Smooth muscle cell (in vitro differentiated cells): ENCODE measurements around the gene ERFL. TPM values are rescaled to one million over a fixed set of nuclear protein-coding genes. Genes with fewer than 3 reads are reported as not detected.
A peak's percentile ranks its signal among the peaks of the same experiment; 100 is the strongest.
"Not testable (repeated sequence)": the region's sequence is repeated elsewhere in the genome, so short reads cannot be mapped to it uniquely, and the experiment has no call there.

Source experiments
- DNase-seq: peaks from one replicate; lab custom pipeline; 2025; ENCODE audit not compliant: unreplicated experiment; lab: John Stamatoyannopoulos, UW
- H2AFZ ChIP-seq: fragments of 200-600 bp; sonication (generic); 2 replicates; pipeline ENCODE4 v1.6.0; 2016; ENCODE audit warnings: antibody characterized with exemption, low read depth, mild to moderate bottlenecking
- H3F3A ChIP-seq: fragments of 200-600 bp; sonication (generic); 2 replicates; pipeline ENCODE4 v1.6.0; 2017; ENCODE audit warnings: antibody characterized with exemption, low read depth
- H3K27ac ChIP-seq: fragments of 200-600 bp; sonication (generic); 2 replicates; pipeline ENCODE4 v1.5.1; 2016; ENCODE audit warnings: low read depth, mild to moderate bottlenecking
- H3K27me3 ChIP-seq: fragments of 200-600 bp; sonication (generic); 2 replicates; pipeline ENCODE4 v1.6.1; 2016; ENCODE audit warnings: low read depth, mild to moderate bottlenecking
- H3K36me3 ChIP-seq: fragments of 200-600 bp; sonication (generic); 2 replicates; pipeline ENCODE4 v1.5.1; 2016; ENCODE audit warnings: low read depth
- H3K4me1 ChIP-seq: fragments of 200-600 bp; sonication (generic); 2 replicates; pipeline ENCODE4 v1.5.1; 2016; ENCODE audit warnings: low read depth
- H3K4me2 ChIP-seq: fragments of 200-600 bp; sonication (generic); 2 replicates; pipeline ENCODE4 v1.6.0; 2016; ENCODE audit warnings: mild to moderate bottlenecking
- H3K4me3 ChIP-seq: fragments of 200-600 bp; sonication (generic); 2 replicates; pipeline ENCODE4 v1.5.1; 2016; ENCODE audit warnings: mild to moderate bottlenecking
- H3K79me2 ChIP-seq: fragments of 200-600 bp; sonication (generic); 2 replicates; pipeline ENCODE4 v1.6.0; 2016; ENCODE audit warnings: low read depth, mild to moderate bottlenecking
- H3K9ac ChIP-seq: fragments of 200-600 bp; sonication (generic); 2 replicates; pipeline ENCODE4 v1.6.0; 2016; ENCODE audit warnings: low read depth
- H3K9me3 ChIP-seq: fragments of 200-600 bp; sonication (generic); replicated peaks from 2 replicates; pipeline ENCODE4 v1.5.1; 2016; ENCODE audit warnings: low read depth
- H4K20me1 ChIP-seq: fragments of 200-600 bp; sonication (generic); 2 replicates; pipeline ENCODE4 v1.6.0; 2016; ENCODE audit warnings: low read depth
- WGBS: methylation state at CpG from one replicate; pipeline ENCODE4 v1.1.7; 2016; ENCODE audit warnings: low lambda C conversion rate; 5-methylcytosine and 5-hydroxymethylcytosine counted together
- polyA plus RNA-seq: library from polyadenylated mRNA; unstranded; fragments of >200 nt; fragmentation: Nextera tagmentation; extraction: Ambion mirVana; gene quantifications from 2 replicates; pipeline ENCODE4 v1.2.1, GENCODE V29; 2016
- total RNA-seq: library from RNA; depleted of rRNA; stranded (reverse); fragments of >200 nt; gene quantifications from 2 replicates; pipeline ENCODE4 v1.2.3, GENCODE V29; 2014
- TF ChIP-seq, protein P1 (sequence below): fragments of 200-600 bp; sonication (generic); IDR thresholded peaks from 2 replicates; pipeline ENCODE4 v1.5.1; 2017; ENCODE audit warnings: borderline replicate concordance, mild to moderate bottlenecking, antibody characterized with exemption; ENCODE audit not compliant: insufficient read depth, poor library complexity, severe bottlenecking

ERFL gene
- total and polyA plus RNA-seq, 2 experiments from 2014 or later = 0.09 TPM

DNA sequence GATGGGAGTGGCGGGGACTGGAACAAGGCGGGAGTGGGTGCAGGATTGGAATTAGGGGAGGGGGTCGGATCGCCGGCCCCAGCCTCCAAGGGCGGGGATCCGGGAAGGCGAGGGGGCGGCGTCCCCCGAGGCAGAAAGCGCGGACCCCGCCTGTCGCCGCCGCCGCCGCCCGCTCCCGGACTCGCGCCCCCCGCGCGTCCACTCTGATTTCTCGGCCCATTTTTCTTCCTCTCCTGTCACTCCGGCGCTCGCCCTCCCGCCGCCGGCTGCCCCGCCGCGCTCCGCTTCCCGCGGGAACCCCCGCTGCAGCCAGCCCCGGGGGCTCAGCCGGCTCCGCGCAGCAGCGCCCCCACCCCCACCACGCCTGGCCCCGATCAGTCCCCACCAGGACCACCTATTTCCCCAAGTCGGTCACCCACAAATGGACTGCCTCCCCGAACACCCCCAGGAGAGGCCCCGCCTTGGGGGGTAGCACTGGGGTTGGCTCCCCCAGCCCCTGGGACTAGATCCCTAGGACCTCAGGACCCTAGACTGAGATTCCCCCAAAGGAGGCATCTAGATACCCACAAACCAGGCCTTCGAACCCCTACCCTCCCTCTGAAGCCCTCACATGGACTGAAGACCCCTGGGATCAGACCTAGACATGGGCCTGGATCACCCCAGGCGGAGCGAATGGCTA is 12.6 kb upstream of the ERFL start:
- Histone ChIP-seq H3K27ac (no peak overlapping the region), H3K79me2 (no peaks in the 10 kb centered on the region), H3K36me3 (no peaks in the 10 kb centered on the region), H3F3A (no peaks in the 10 kb centered on the region), H3K9ac (peak overlapping the region; percentile 34), H3K4me1 (no peaks in the 10 kb centered on the region), H3K27me3 (peaks cover 21% of the 10 kb centered on the region), H3K4me3 (peak overlapping the region; percentile 68), H3K9me3 (no peaks in the 10 kb centered on the region), H3K4me2 (peak overlapping the region; percentile 95), H2AFZ (no peak overlapping the region), H4K20me1 (no peaks in the 10 kb centered on the region)
- WGBS = 75% methylated on average over 6 of the region's 53 CpGs
- no peak for DNase-seq
- TF ChIP-seq, protein P1, sequence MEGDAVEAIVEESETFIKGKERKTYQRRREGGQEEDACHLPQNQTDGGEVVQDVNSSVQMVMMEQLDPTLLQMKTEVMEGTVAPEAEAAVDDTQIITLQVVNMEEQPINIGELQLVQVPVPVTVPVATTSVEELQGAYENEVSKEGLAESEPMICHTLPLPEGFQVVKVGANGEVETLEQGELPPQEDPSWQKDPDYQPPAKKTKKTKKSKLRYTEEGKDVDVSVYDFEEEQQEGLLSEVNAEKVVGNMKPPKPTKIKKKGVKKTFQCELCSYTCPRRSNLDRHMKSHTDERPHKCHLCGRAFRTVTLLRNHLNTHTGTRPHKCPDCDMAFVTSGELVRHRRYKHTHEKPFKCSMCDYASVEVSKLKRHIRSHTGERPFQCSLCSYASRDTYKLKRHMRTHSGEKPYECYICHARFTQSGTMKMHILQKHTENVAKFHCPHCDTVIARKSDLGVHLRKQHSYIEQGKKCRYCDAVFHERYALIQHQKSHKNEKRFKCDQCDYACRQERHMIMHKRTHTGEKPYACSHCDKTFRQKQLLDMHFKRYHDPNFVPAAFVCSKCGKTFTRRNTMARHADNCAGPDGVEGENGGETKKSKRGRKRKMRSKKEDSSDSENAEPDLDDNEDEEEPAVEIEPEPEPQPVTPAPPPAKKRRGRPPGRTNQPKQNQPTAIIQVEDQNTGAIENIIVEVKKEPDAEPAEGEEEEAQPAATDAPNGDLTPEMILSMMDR = no peak

GRCh38 chr19:41939861-41940730 is 11.8 kb upstream of the ERFL start:
- H3K9ac ChIP-seq = peak overlapping the region; percentile 34
- H3F3A ChIP-seq = no peaks in the 10 kb centered on the region
- no peaks in the 10 kb centered on the region for H3K79me2 ChIP-seq
- TF ChIP-seq, protein P1 = no peak
- DNase-seq = no peak
- H3K36me3 ChIP-seq = no peaks in the 10 kb centered on the region
- H3K9me3 ChIP-seq = no peaks in the 10 kb centered on the region
- peak overlapping the region; percentile 31 for H2AFZ ChIP-seq
- no peak overlapping the region for H3K27ac ChIP-seq
- peak overlapping the region; percentile 95 for H3K4me2 ChIP-seq
- WGBS = 2% methylated on average over 63 of the region's 83 CpGs
- no peaks in the 10 kb centered on the region for H3K4me1 ChIP-seq
- H4K20me1 ChIP-seq = no peaks in the 10 kb centered on the region
- H3K27me3 ChIP-seq = peaks cover 26% of the 10 kb centered on the region
- peak overlapping the region; percentile 68 for H3K4me3 ChIP-seq

DNA sequence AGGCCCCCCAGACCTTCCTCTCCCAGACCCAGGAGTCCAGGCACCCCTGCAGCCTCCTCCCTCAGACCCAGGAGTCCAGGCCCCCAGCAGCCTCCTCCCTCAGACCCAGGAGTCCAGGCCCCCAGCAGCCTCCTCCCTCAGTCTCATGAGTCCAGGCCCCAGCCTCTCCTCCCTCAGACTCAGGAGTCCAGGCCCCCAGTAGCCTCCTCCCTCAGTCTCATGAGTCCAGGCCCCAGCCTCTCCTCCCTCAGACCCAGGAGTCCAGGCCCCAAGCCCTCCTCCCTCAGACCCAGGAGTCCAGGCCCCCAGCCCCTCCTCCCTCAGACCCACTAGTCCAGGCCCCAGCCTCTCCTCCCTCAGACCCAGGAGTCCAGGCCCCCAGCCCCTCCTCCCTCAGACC is 11.0 kb upstream of the ERFL start:
- not testable (repeated sequence) for H3K9me3 ChIP-seq, H3K27ac ChIP-seq, DNase-seq, H2AFZ ChIP-seq, H3F3A ChIP-seq, H3K4me1 ChIP-seq, H3K79me2 ChIP-seq, H3K36me3 ChIP-seq, H3K9ac ChIP-seq, H3K4me3 ChIP-seq, H4K20me1 ChIP-seq, H3K4me2 ChIP-seq
- H3K27me3 ChIP-seq = peaks cover 35% of the 10 kb centered on the region

GRCh38 chr19:41937525-41938468 is 9.5 kb upstream of the ERFL start:
- no peaks in the 10 kb centered on the region for H3K9me3 ChIP-seq
- TF ChIP-seq, protein P1 = peak; percentile 13
- no peak overlapping the region for H3K27ac ChIP-seq
- H3K27me3 ChIP-seq = peaks cover 49% of the 10 kb centered on the region
- no peak overlapping the region for H2AFZ ChIP-seq
- H3K9ac ChIP-seq = no peak overlapping the region
- no peaks in the 10 kb centered on the region for H3K4me1 ChIP-seq
- no peaks in the 10 kb centered on the region for H3F3A ChIP-seq
- no peaks in the 10 kb centered on the region for H3K79me2 ChIP-seq
- no peak for DNase-seq
- no peak overlapping the region for H3K4me2 ChIP-seq
- no peaks in the 10 kb centered on the region for H3K36me3 ChIP-seq
- no peaks in the 10 kb centered on the region for H4K20me1 ChIP-seq
- WGBS = 60% methylated on average over 19 of the region's 22 CpGs
- H3K4me3 ChIP-seq = no peak overlapping the region
